ENCODE data around the gene DPP4.

The DPP4 gene

DNA sequence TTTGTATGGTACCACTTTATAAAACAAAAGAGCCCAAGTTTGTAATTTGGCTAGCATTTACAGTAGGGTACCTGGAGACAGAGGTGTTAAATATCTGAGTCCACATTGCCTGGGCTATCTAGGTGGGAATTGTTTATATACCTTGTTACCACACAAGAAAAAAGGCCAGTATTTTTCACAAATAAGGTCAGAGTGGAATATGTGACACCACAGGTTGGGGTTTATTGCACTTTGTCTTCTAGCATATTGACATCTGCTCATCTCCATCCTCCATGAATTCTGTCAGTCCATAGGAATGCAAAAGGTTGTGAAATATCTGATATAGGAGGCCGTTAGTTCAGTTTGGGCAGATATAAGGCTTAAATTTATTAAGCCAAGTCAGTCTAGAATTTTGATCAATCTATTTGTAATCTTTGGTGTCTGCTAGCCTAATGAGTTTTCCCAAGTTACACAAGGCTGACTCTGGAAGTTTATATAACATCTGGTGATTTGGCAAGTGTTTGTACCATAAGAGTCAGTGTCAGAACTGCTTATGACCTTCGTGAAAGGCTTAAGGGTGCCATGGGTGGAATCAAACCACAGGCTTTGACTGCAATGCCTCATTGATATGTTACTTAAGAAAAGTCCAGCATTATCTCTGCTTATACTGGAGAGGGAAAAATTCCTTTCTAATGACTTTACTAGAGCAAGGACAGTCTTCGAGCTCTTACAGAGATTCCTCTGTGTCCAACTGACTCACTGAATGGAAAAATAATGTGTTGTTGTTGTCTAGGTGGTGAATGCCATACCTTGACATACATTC lies 11.3 kb upstream of the DPP4 start:
- no peak for DNase-seq

GRCh38 chr2:162084536-162084935 lies 10.5 kb upstream of the DPP4 start:
- DNase-seq, result no peak

- DNase-seq, result no peak
These were observed 8.7 kb upstream of the DPP4 start for GRCh38 chr2:162082681-162083080.

DNA sequence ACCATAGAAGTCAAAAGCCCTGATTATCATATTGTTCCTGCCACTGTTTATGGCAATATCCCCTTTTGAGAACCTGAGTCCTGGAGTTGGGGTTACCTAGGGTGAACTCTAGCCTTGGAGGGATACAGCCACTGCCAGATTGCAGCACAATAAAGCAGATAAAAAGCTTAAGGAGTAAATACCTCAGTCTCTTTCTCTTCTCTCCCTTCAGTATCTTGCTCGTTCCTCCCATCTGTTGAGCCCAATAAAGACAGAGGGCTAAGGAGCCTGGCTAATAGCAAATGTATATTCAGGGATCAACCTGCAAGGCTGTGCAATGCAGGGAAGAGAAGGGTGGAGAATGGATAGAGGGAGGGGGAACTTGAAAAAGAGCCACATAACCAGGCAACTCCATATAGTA lies 8.0 kb upstream of the DPP4 start:
- DNase-seq, result no peak

- DNase-seq, result no peak
These were observed 5.5 kb upstream of the DPP4 start for GRCh38 chr2:162079514-162079913.

- no peak for DNase-seq
These were observed 1.7 kb upstream of the DPP4 start for GRCh38 chr2:162075689-162076132.

DNA sequence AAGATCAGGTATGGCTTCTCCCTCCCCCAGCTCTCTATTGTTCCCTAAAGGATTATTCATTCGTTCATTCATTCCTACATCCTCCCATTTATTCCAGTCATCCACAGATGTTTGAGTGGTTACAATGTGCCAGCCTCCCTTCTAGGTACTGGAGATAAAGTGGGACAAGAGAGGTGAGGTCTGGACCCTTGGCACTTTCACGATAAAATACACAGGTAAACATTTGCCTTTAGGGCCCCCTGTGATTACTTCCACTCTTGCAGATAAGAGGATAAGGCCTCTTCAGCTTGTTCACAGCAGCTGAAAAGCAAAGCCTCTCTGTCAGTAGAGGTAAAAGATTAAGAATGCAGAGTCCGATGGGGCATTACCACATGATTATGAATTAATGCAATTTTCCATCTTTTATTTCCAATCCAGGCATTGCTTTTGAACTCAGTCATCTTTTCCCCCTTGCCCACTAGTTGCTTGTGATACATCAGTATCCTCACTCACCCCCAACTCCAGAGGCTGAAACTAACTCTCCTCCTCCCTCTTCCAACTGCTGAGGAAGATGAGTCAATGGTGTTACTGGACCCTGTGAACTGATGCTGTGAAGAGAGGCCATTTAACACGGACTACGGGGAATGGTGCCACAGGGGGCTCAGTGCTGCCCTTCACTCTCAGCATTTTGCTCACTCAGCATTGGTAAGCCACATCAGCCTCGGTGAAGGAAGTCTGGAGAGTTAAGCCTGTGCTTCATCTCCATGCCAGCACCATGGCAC lies 1.1 kb upstream of the DPP4 start:
- no peak for DNase-seq

DNA sequence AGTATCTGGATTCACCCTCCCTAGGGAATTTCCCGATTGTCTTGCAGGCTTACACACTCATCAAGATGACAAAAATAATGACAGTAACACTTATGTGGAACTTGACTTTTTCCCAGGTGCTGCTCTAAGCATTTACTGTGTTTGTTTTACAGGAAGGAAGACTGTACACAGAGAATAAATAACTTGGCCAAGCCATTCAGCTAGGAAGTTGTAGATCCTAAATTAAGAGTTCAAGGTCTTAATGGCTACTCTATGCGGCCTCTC lies 549 bp upstream of the DPP4 start:
- DNase-seq, result no peak

- no peak for DNase-seq
These were observed 783 bp downstream of the DPP4 start for GRCh38 chr2:162072976-162073887.

DNA sequence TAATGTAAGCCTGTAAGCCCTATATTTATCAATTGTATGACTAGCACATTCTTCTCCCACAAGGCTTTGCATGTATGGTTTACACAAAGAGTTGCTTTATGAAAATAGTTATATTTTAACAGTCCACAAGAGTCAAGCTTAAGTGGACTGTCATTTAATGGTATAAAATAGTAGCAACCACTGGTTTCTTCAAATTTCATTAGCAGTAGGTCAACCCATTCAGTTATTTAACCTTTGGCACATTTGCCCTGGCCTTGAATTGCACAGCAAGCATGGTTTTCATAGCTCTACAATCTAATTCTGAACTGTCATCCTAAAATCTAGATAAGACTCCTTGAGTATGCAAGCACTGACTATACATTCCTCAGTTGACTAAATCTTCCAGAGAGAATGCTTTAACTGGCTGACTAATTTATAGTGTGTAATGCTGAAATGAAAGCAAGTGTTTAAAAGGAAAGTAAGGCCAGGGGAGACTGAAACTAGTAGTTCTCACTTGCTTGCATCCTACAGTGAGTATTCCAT lies 1.8 kb downstream of the DPP4 start:
- DNase-seq, result no peak

GRCh38 chr2:162071001-162071400 lies 3.0 kb downstream of the DPP4 start:
- no peak for DNase-seq

DNA sequence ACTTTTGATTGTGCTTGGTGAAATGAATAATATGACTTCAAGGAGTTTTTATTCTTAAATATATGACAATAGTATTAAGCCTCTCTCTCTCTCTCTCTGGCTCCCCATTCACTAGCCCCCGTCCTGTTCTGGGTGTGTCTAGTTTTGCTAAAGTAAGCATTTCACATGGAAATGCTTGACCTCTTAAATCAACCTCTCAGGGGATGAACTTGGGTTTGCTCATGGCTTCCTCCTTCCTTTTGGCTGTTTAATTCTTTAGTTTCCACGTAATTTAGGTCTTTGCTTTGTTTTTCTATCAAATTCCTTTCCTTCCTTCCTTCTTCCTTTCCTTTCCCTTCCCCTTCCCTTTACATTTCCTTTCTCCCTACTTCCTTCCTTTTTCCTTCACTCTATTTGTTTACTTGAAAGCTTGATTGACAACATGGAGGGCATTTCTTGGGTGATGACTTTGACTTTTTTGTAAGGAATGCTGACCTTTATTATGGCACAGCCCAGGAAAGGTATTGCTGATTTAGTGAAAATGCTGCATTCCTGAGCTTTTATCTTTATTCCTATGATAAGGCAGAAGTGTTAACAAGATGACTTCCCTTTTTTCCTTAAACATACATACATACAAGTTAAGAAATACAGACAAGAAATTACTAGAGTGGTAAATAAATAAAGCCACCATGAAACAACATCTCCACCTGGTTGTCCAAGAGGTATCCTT lies 3.6 kb downstream of the DPP4 start:
- no peak for DNase-seq

DNA sequence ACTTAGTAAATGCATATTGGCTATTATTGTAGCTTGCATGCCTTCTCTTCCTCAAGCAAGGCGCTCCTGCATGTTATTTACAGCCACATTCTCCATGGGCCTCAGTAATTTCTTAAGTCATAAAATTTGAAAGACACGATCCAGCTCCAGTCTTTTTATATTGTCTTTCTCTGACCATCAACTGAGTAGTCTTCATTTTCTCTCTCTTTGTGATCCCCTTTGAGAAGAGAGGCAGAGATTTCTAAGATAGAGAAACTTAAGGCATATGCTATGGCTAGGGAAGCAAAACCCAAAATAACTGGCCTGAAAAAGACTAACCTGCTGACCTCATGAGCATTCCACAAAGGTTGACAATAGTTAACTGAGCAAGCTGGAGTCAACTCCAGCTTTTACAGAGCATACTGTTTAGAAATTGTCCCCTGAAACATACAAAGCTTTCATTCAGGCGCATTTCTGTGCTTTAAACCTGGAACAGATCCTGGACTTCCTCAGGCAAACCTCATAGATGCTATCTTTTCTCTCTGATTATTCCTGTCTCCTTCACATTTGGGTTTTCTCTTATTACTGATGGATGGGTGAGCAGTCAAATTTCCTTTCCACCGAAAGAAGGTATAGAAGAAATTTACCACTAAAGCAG lies 4.6 kb downstream of the DPP4 start:
- no peak for DNase-seq

GRCh38 chr2:162067596-162067995 lies 6.4 kb downstream of the DPP4 start:
- no peak for DNase-seq

DNA sequence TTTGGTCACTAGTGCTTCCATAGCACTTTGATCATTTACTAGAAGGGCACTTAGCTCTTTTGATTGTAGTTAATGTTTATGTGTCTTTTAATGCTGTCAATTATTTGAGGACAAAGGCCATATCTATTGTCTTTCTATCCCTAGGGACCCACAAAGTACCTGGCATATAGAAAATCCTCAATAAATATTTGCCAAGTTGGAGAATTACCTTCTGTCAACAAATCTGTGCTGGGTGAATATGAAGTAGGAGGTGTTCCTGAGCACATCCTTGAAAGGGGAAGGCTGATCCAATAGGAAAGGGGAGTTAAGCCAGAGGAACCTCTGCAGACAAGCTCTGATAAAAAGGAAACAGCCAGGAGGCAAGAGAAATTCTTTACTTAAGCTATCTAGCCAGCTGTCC lies 8.2 kb downstream of the DPP4 start:
- no peak for DNase-seq

GRCh38 chr2:162063899-162064298 lies 10.1 kb downstream of the DPP4 start:
- DNase-seq, result no peak

- DNase-seq, result no peak
These were observed 10.7 kb downstream of the DPP4 start for GRCh38 chr2:162063281-162063680.

GRCh38 chr2:162062559-162062958 lies 11.5 kb downstream of the DPP4 start:
- no peak for DNase-seq

DNA sequence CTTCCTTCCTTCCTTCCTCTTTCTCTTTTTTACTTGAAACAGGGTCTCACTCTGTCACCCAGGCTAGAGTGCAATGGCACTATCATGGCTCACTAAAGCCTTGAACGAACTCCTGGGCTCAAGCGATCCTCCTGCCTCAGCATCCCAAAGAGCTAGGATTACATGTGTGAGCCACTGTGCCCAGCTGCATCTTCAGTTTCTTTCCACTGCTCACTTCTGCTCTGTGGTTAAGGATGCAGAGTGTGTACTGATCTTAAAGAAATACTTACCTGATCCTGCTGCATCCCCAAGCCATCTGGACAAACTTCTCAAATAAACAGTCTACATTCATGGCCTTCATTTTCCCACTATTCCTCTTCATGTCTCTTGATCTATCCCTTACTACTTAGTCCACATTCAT lies 13.0 kb downstream of the DPP4 start:
- DNase-seq, result no peak

GRCh38 chr2:162060532-162060931 lies 13.5 kb downstream of the DPP4 start:
- no peak for DNase-seq

DNA sequence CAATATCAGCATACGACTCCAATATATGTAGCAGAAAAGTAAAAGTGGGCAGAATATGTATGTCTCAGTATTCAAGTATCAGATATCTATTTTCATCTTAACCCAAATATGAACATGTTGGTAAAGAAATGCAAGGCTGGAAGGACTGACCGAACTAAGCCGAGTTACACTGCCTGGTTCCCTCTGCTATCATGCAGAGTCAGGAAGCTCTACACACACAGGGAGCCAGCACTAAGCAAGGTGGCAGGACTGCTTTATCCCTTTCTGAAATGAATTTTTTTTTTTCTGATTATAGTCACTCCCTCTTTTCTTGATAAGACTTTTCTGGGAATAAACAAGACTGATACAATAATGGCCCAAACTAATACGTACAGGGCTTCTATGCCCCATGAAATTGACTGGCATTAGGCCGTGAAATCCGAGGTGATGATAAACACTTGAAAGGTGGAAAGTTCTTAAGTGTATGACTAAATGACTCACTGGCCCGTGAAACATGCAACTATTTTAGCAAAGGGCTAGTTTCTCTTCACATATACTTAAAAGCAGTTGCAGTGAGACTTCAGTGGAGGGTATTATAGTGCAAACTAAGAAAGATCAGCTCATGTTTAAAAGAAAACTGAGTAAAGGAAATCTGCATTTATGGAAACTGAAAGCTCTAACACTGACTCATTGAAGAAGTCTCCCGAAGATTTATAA lies 14.9 kb downstream of the DPP4 start:
- no peak for DNase-seq

GRCh38 chr2:162057426-162057825 lies 16.6 kb downstream of the DPP4 start:
- DNase-seq, result no peak
